ENCODE data around the gene MRPL20. TPM values are rescaled to one million over a fixed set of nuclear protein-coding genes. Genes with fewer than 3 reads are reported as not detected.

Gene MRPL20
- total and polyA plus RNA-seq, 9 of the 15 experiments (the other 6 are each of a cell fraction or from before 2014, with no cell fraction given) = 180 to 671 (median 229) TPM

DNA sequence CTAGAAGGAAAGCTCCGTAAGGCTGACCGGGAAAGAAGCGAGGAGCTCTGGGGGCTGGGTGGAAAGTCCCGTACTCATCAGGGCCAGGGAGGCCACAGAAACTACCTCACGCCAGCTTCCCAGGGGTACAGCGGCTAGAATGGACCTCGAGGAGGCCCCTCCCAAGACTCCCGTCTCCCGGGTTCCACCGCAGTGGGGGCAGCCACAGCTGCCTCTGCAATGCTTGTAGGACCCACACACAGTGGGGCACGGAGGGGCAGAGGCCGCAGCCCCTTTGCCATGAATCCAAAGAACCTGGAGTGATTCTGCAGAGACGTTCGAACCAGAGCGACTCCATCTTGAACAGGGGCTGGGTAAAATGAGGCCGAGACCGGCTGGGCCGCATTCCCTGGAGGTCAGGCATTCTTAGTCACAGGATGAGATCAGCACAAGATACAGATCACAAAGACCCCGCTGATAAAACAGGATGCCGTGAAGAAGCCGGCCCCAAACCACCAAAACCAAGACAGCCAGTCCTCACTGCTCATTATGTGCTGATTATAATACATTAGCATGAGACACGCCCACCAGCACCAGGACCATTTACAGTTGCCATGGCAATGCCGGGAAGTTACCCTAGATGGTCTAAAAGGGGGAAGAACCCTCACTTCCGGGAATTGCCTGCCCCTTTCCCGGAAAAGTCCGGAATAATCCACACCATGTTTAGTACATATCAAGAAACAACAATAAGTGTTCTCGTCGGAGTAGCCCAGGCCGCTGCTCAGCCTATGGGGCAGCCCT is 15.6 kb upstream of the MRPL20 start (continued):
- TF ChIP-seq, protein P1, sequence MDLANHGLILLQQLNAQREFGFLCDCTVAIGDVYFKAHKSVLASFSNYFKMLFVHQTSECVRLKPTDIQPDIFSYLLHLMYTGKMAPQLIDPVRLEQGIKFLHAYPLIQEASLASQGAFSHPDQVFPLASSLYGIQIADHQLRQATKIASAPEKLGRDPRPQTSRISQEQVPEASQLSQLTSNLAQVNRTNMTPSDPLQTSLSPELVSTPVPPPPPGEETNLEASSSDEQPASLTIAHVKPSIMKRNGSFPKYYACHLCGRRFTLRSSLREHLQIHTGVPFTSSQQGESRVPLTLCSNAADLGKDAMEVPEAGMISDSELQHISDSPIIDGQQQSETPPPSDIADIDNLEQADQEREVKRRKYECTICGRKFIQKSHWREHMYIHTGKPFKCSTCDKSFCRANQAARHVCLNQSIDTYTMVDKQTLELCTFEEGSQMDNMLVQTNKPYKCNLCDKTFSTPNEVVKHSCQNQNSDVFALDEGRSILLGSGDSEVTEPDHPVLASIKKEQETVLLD (IDR thresholded peaks at IDR 0.05) = no peak
- TF ChIP-seq NCOR1 (IDR thresholded peaks at IDR 0.05) = no peak
- no peak for TF ChIP-seq FIP1L1 (IDR thresholded peaks at IDR 0.05; ENCODE audit: low read depth, low read length, poor library complexity, severe bottlenecking)
- TF ChIP-seq ZNF175 (CRISPR knock-in tag; IDR thresholded peaks at IDR 0.05; ENCODE audit: low read depth) = peak; percentile 89
- TF ChIP-seq SPI1 (IDR thresholded peaks at IDR 0.05; ENCODE audit: borderline replicate concordance, low read depth, low read length) = no peak
- no peak for TF ChIP-seq ZNF444 (CRISPR knock-in tag; IDR thresholded peaks at IDR 0.05)
- no peak for TF ChIP-seq KLF10 (CRISPR knock-in tag; IDR thresholded peaks at IDR 0.05)
- no peak for TF ChIP-seq PHF21A (IDR thresholded peaks at IDR 0.05; ENCODE audit: borderline replicate concordance, low read depth)
- no peak for TF ChIP-seq WHSC1 (IDR thresholded peaks at IDR 0.05; ENCODE audit: low read length)
- no peak for TF ChIP-seq ZNF431 (CRISPR knock-in tag; IDR thresholded peaks at IDR 0.05)
- TF ChIP-seq, protein P2, sequence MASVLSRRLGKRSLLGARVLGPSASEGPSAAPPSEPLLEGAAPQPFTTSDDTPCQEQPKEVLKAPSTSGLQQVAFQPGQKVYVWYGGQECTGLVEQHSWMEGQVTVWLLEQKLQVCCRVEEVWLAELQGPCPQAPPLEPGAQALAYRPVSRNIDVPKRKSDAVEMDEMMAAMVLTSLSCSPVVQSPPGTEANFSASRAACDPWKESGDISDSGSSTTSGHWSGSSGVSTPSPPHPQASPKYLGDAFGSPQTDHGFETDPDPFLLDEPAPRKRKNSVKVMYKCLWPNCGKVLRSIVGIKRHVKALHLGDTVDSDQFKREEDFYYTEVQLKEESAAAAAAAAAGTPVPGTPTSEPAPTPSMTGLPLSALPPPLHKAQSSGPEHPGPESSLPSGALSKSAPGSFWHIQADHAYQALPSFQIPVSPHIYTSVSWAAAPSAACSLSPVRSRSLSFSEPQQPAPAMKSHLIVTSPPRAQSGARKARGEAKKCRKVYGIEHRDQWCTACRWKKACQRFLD (CRISPR knock-in tag; IDR thresholded peaks at IDR 0.05) = peak; percentile 85
- TF ChIP-seq SIN3A (IDR thresholded peaks at IDR 0.05; ENCODE audit: borderline replicate concordance in 2 of 2, control insufficient read depth in 1 of 2, low read depth in 2 of 2, low read length in 2 of 2) = no peak
- TF ChIP-seq SOX6 (IDR thresholded peaks at IDR 0.05) = no peak
- no peak for TF ChIP-seq YBX1 (IDR thresholded peaks at IDR 0.05)
- TF ChIP-seq FOXA3 (CRISPR knock-in tag; conservative IDR thresholded peaks at IDR 0.05 in 1 of 2, IDR thresholded peaks at IDR 0.05 in 1 of 2) = no peak
- TF ChIP-seq, protein P3, sequence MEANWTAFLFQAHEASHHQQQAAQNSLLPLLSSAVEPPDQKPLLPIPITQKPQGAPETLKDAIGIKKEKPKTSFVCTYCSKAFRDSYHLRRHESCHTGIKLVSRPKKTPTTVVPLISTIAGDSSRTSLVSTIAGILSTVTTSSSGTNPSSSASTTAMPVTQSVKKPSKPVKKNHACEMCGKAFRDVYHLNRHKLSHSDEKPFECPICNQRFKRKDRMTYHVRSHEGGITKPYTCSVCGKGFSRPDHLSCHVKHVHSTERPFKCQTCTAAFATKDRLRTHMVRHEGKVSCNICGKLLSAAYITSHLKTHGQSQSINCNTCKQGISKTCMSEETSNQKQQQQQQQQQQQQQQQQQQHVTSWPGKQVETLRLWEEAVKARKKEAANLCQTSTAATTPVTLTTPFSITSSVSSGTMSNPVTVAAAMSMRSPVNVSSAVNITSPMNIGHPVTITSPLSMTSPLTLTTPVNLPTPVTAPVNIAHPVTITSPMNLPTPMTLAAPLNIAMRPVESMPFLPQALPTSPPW (CRISPR knock-in tag; IDR thresholded peaks at IDR 0.05) = no peak
- TF ChIP-seq RBM17 (IDR thresholded peaks at IDR 0.05; ENCODE audit: borderline replicate concordance, low read depth, low read length) = no peak
- no peak for TF ChIP-seq MTA3 (IDR thresholded peaks at IDR 0.05; ENCODE audit: borderline replicate concordance)
- TF ChIP-seq ZNF561 (CRISPR knock-in tag; conservative IDR thresholded peaks at IDR 0.05) = no peak; the same call in 1 of the 2 replicates
- no peak for TF ChIP-seq ZNF778 (CRISPR knock-in tag; IDR thresholded peaks at IDR 0.05)
- no peak for TF ChIP-seq ZEB2 (IDR thresholded peaks at IDR 0.05)
- TF ChIP-seq PHTF2 (CRISPR knock-in tag; IDR thresholded peaks at IDR 0.05) = no peak
- no peak for TF ChIP-seq FOS (IDR thresholded peaks at IDR 0.05; ENCODE audit: extremely low read depth, insufficient read length)
- TF ChIP-seq ZNF780A (CRISPR knock-in tag; IDR thresholded peaks at IDR 0.05) = no peak
